Muscle of leg (tissue), 11 donors: ENCODE measurements around the gene CTDSPL. TPM values are rescaled to one million over a fixed set of nuclear protein-coding genes. Genes with fewer than 3 reads are reported as not detected.
A peak's percentile ranks its signal among the peaks of the same experiment; 100 is the strongest.

ENCODE experiments used
- DNase-seq: peaks from one replicate; pipeline ENCODE4 v3.0.0; 2013
- H3K27ac ChIP-seq: one replicate; pipeline ENCODE4 v1.5.1; 2013; ENCODE audit warnings: mild to moderate bottlenecking, low read length, control low read depth
- H3K27me3 ChIP-seq: one replicate; pipeline ENCODE4 v1.6.1; 2013; ENCODE audit warnings: low read length; ENCODE audit not compliant: control insufficient read depth, insufficient read depth
- H3K36me3 ChIP-seq: one replicate; pipeline ENCODE4 v1.6.1; 2013; ENCODE audit warnings: low read length; ENCODE audit not compliant: control insufficient read depth, insufficient read depth
- H3K4me1 ChIP-seq: one replicate; pipeline ENCODE4 v1.6.1; 2013; ENCODE audit warnings: low read length; ENCODE audit not compliant: control insufficient read depth, insufficient read depth
- H3K4me3 ChIP-seq: one replicate; pipeline ENCODE4 v1.5.1; 2013; ENCODE audit warnings: low read length, control low read depth
- H3K9me3 ChIP-seq: replicated peaks from 2 replicates; pipeline ENCODE4 v1.6.1; 2013; ENCODE audit warnings: low read depth, low read length; ENCODE audit not compliant: control insufficient read depth
- WGBS: methylation state at CpG from one replicate; pipeline ENCODE4 v1.1.5; 2013; ENCODE audit warnings: missing lambda C conversion rate; ENCODE audit not compliant: insufficient coverage; 5-methylcytosine and 5-hydroxymethylcytosine counted together
- polyA plus RNA-seq, 8 donors: library from polyadenylated mRNA; unstranded; fragments of 120-200 nt; gene quantifications; one replicate each; pipeline versions ENCODE4 v1.2.1 to v1.2.3, GENCODE V29; 2013; ENCODE audit warnings: inconsistent platforms in 1 of 8, low replicate concordance in 1 of 8; ENCODE audit not compliant: insufficient read length in 8 of 8, insufficient read depth in 1 of 8
- total RNA-seq: library from RNA; stranded (reverse); fragments of 120-200 nt; gene quantifications from one replicate; pipeline ENCODE4 v1.2.4, GENCODE V29; 2013

The CTDSPL gene
- total and polyA plus RNA-seq, 9 donors = 29.9 to 41.8 (median 38.0) TPM

DNA sequence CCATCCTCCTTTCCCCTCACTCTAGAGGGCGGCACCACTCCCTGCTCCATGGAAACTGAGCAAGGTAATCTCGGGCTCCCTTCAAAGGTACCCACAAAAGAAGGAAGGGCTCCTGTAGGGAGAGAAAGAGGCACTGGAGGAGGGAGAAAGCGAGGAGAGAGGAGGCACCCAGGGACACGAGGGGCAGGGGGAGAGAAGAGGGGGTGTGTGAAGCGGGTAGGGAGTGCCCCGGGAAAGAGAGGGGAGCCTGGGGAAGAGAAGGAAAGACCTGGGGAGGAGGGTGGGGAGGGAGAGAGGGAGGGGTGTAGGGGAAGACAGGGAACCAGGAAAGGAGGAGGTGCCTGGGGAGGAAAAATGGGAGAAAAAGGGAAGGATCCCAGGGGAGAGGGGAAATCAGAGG lies 129.4 kb downstream of the CTDSPL start:
- Histone ChIP-seq H3K4me3 (no peak overlapping the region), H3K36me3 (peaks cover 9% of the 10 kb centered on the region), H3K27me3 (no peaks in the 10 kb centered on the region), H3K27ac (no peak overlapping the region), H3K9me3 (no peaks in the 10 kb centered on the region), H3K4me1 (peaks cover 18% of the 10 kb centered on the region)
- no peak for DNase-seq
- 27% methylated on average over 5 of the region's 6 CpGs for WGBS

DNA sequence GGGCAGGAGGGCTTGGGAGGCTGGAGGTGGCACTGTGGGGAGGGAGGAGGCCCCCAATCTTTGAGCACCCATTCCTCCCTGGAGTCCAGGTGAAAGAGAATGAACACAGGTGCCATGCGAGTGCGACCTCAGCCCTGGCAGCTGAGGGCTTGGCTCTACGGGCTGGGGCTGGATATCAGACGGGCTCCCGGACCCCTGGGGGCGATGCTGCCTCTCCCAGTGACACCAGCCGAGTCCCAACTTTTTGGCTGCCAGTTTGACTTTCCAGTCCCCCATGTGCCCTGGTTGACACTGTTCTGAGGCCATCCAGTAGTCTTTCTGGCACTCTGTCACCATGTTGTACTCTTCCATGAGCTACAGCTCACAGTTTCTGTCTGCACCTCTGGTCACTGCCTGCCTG lies 130.1 kb downstream of the CTDSPL start:
- Histone ChIP-seq H3K4me1 (peaks cover 18% of the 10 kb centered on the region), H3K27ac (no peak overlapping the region), H3K9me3 (no peaks in the 10 kb centered on the region), H3K4me3 (no peak overlapping the region), H3K36me3 (peaks cover 12% of the 10 kb centered on the region), H3K27me3 (no peaks in the 10 kb centered on the region)
- whole genome bisulfite sequencing = 79% methylated on average over 7 of the region's 7 CpGs
- no peak for DNase-seq

DNA sequence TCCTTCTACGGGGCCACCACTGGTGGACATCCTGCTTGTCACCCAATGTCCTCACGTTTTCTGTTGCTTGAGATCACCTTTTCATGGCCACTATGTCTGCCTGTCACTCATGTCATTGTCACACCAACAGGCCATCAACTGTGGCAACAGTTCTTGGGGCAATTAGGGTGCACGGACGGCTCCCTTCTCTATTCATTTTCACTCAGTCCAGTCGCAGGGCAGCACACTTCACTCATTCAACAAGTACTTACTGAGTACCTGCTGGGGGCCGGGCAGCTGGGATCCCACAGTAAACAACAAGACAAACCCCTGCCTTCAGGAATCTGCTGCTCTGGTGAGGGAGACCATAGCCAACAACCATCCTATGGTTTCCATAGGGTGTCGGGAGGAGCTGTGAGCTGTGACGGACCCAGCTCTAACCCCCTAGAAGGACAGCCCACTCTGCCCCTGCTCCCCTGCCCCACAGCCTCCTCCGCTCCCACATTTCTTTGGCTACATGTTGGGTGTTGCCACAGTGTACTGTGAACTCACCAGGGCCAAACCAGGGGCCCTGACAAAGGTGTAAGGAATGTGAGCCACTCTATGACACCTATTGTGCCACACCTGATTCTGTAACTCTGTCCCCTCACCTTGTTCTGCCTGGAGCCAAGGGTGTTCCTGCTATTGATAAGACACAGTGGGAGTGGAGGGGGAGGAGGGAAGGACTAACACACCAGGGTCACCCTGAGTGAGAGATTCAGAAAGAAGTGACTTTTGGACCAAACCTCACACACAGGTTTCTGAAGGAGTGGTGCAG lies 130.8 kb downstream of the CTDSPL start:
- H3K9me3 ChIP-seq = no peaks in the 10 kb centered on the region
- 71% methylated on average over 4 of the region's 9 CpGs for WGBS
- peaks cover 17% of the 10 kb centered on the region for H3K36me3 ChIP-seq
- no peaks in the 10 kb centered on the region for H3K27me3 ChIP-seq
- no peak overlapping the region for H3K27ac ChIP-seq
- H3K4me3 ChIP-seq = no peak overlapping the region
- DNase-seq = no peak
- peaks cover 20% of the 10 kb centered on the region for H3K4me1 ChIP-seq

DNA sequence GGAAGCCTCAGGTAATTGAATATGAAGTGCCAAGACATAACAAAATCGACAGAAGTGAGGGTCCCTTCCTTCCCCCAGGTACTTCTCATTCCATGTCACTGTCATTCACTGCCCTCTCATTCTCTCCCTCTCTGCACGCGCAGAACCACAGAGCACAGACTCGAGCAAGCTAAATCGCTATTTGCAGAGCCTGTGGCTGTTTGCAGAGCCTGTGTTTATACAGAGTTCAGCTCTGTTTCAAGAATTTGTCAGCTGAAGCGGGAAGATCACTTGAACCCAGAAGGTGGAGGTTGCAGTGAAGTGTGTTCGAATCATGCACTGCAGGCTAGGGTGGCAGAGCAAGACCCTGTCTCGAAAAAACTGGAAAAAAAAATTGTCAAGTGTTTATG lies 131.4 kb downstream of the CTDSPL start:
- Histone ChIP-seq H3K36me3 (peaks cover 17% of the 10 kb centered on the region), H3K9me3 (no peaks in the 10 kb centered on the region), H3K4me3 (no peak overlapping the region), H3K4me1 (peaks cover 24% of the 10 kb centered on the region), H3K27ac (no peak overlapping the region), H3K27me3 (no peaks in the 10 kb centered on the region)
- WGBS = 92% methylated on average over 7 of the region's 8 CpGs
- no peak for DNase-seq

DNA sequence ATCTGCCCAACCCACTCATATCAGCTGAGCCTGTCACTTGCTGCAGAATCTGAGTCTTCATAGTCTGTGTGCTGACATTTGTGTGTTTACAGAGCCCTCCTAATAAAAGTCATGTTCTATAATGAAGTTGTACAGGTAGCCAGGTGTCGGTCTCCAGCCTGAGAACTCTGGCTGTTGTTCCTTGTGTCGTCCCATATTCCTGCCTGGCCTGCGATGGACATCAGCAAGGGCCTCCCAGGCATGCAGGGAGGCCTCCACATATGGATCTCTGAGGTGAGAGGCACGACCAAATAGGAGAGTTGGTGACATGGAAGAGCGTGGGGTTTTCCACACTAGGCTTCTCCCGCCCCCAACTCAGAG lies 131.8 kb downstream of the CTDSPL start:
- no CpG with 5 or more reads among the region's 6 CpGs for WGBS
- peaks cover 28% of the 10 kb centered on the region for H3K4me1 ChIP-seq
- peaks cover 17% of the 10 kb centered on the region for H3K36me3 ChIP-seq
- no peak for DNase-seq
- peak overlapping the region; percentile 65 for H3K4me3 ChIP-seq
- no peaks in the 10 kb centered on the region for H3K9me3 ChIP-seq
- H3K27me3 ChIP-seq = no peaks in the 10 kb centered on the region
- peak overlapping the region; percentile 85 for H3K27ac ChIP-seq

DNA sequence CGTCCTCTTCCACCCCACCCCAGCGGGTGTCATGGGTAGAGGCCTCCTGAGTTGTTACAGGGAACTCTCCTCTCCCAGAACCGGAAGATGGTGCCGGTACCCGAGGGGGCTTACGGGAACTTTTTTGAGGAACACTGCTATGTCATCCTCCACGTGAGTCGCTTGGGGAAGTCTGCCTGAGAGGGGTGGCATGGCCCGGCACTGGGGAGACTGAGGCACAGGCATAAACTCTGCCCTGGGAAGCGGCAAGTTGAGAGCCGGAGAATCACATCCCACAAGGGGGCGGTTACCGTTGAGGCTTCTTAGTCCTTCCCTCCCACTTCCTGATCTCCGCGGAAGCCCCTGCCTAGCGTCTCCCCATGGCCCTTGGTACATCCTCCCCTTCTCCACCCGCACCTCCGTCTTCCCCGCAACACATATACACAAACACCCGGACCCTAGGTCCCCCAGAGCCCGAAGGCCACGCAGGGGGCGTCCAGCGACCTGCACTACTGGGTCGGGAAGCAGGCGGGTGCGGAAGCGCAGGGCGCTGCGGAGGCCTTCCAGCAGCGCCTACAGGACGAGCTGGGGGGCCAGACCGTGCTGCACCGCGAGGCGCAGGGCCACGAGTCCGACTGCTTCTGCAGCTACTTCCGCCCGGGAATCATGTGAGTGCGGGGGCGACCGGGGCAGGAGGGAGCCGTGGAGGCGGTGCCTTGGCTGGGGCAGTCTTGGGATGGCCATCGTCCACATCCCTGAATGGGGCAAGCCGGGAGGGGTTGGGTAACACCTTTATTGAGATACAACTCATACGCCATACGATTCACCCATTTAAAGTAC lies 132.3 kb downstream of the CTDSPL start:
- peak overlapping the region; percentile 65 for H3K4me3 ChIP-seq
- peak; percentile 90 for DNase-seq
- peaks cover 31% of the 10 kb centered on the region for H3K4me1 ChIP-seq
- H3K27ac ChIP-seq = peak overlapping the region; percentile 85
- H3K9me3 ChIP-seq = no peaks in the 10 kb centered on the region
- WGBS = 1% methylated on average over 36 of the region's 49 CpGs
- no peaks in the 10 kb centered on the region for H3K27me3 ChIP-seq
- H3K36me3 ChIP-seq = peaks cover 17% of the 10 kb centered on the region

DNA sequence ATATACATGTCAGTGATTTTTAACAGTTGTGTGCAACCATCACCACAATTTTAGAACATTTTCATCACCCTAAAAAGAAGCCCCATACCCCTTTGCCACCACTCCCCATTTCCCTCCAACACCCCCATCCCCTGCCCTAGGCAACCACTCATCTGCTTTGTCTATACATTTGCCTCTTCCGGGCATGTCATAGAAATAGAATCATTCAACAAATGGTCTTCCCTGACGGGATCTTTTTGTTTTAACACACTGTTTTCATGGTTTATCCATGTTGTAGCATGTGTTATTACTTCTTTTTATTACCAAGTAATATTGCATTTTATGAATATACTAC lies 132.9 kb downstream of the CTDSPL start:
- no peaks in the 10 kb centered on the region for H3K9me3 ChIP-seq
- H3K4me3 ChIP-seq = peak overlapping the region; percentile 65
- peaks cover 21% of the 10 kb centered on the region for H3K36me3 ChIP-seq
- H3K27ac ChIP-seq = peak overlapping the region; percentile 85
- WGBS = no CpG with 5 or more reads among the region's 2 CpGs
- peaks cover 35% of the 10 kb centered on the region for H3K4me1 ChIP-seq
- no peaks in the 10 kb centered on the region for H3K27me3 ChIP-seq
- no peak for DNase-seq

DNA sequence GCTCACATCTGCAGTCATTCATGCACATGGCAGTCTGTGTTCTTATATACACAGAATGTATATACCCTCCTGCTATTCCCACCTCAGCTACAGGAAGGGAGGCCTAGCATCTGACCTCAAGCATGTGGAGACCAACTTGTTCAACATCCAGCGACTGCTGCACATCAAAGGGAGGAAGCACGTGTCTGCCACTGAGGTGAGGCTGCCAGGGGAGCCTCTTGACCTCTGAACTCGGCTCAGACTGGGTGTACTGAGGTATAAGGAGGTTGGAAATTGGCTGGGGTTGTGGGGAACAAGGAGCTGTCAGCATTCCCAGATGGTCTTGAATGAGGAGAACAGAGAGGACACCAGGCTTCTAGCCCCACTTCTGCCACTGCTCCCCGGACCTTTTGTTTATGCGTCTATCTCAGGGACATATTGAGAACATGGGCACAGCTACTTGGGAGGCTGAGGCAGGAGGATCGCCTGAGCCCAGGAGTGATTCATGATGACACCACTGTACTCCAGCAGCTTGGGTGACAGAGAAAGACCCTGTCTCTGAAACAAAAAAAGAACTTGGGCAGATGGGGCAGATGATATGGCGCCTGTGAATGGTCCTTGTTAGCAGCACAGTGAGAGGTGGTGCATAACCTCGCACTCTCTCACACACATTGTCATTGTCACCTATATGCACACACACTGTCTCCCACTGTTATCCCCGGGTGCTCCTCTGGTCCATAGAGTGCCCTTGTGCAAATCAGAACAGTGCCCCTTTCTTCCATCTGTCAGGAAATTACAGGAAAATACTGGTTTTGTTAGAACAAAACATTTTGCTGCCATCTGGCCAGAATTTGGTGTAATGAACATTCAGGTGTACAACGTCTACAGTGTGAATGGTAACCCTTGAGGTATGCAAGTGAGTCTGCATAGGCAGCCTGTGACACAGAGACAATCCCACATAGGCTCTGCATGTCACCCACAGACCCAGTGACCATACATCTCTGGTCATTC lies 134.3 kb downstream of the CTDSPL start:
- WGBS = 77% methylated on average over 5 of the region's 10 CpGs
- DNase-seq = no peak
- no peak overlapping the region for H3K4me3 ChIP-seq
- H3K27me3 ChIP-seq = no peaks in the 10 kb centered on the region
- peaks cover 27% of the 10 kb centered on the region for H3K4me1 ChIP-seq
- H3K27ac ChIP-seq = no peak overlapping the region
- peaks cover 32% of the 10 kb centered on the region for H3K36me3 ChIP-seq
- H3K9me3 ChIP-seq = no peaks in the 10 kb centered on the region

DNA sequence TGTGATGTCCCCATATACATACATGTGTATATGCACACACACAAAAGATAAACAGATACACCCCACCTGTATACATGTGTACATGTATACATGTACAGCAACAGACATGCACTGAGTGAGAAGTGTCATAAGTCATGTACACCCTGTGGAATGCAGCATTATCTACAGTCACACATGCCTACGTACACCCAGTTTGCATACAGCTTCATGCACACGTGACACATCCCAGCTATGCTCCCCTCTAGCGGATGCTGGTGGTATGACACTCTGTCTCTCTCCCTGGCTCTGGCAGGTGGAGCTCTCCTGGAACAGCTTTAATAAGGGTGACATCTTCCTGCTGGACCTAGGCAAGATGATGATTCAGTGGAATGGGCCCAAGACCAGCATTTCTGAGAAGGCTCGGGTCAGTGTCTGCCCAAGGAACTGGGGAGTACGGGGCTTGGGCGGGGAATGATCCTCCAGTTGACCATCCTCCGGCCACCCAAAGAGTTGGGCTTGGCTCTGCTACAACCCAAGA lies 135.2 kb downstream of the CTDSPL start:
- Histone ChIP-seq H3K4me3 (no peak overlapping the region), H3K27me3 (no peaks in the 10 kb centered on the region), H3K9me3 (no peaks in the 10 kb centered on the region), H3K36me3 (peaks cover 41% of the 10 kb centered on the region), H3K4me1 (peaks cover 26% of the 10 kb centered on the region), H3K27ac (no peak overlapping the region)
- 50% methylated on average over 6 of the region's 7 CpGs for WGBS
- peak; percentile 80 for DNase-seq
